GM18951 (cell line): ENCODE measurements around the gene KIAA1614.

Source experiments
- POLR2A ChIP-seq: IDR thresholded peaks from 4 replicates; pipeline ENCODE4 v1.6.1; 2011; ENCODE audit warnings: mild to moderate bottlenecking; ENCODE audit not compliant: insufficient read length, insufficient read depth; ENCODE audit errors: extremely low read depth
- in situ Hi-C: fragments of 300-500 bp; cut with MboI; formaldehyde crosslinking; loops from one replicate; pipeline ENCODE4 v1.12.0; 2022; ENCODE audit warnings: low sequenced_read_pairs, mixed read lengths, inconsistent platforms; ENCODE audit not compliant: unreplicated experiment

Gene KIAA1614

GRCh38 chr1:180946541-180947498 lies 34.1 kb downstream of the KIAA1614 start:
- no peak for TF ChIP-seq POLR2A
- in situ Hi-C loops, result no loop called here

DNA sequence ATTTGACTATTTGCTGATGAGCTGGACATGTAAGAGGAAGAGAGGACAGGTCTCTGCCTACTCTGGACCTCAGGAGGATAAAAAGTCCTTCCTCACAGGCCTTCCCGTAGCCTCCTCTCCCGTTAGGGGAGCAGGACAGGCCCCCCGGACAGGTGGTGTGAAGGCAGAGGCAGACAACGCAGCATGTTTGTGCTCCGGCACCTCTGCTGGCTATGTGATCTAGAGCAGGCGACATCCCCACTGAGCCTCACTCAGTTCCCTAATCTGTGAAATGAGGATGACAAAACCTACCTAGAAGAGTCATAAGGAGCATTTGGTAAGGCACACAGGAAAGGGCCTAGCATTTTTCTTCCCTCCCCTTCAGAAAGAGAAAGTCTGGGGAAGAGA lies 34.8 kb downstream of the KIAA1614 start:
- no peak for TF ChIP-seq POLR2A

GRCh38 chr1:180947901-180948640 lies 35.4 kb downstream of the KIAA1614 start:
- in situ Hi-C loops, result no loop called here
- no peak for TF ChIP-seq POLR2A

More for the DNA sequence above, 34.8 kb downstream of the KIAA1614 start:
- in situ Hi-C loops, result no loop called here

- no peak for TF ChIP-seq POLR2A
- in situ Hi-C loops, result no loop called here
Measured at GRCh38 chr1:180948641-180949615, 36.2 kb downstream of the KIAA1614 start.

GRCh38 chr1:180949616-180950000 lies 36.9 kb downstream of the KIAA1614 start:
- in situ Hi-C loops, result no loop called here
- TF ChIP-seq POLR2A, result no peak

GRCh38 chr1:180950321-180950720 lies 37.6 kb downstream of the KIAA1614 start:
- in situ Hi-C loops, result no loop called here
- TF ChIP-seq POLR2A, result no peak

- no peak for TF ChIP-seq POLR2A
- in situ Hi-C loops, result no loop called here
Measured at GRCh38 chr1:180951186-180951745, 38.6 kb downstream of the KIAA1614 start.

GRCh38 chr1:180951836-180952656 lies 39.3 kb downstream of the KIAA1614 start:
- TF ChIP-seq POLR2A, result no peak
- in situ Hi-C loops, result no loop called here

- TF ChIP-seq POLR2A, result no peak
- in situ Hi-C loops, result no loop called here
Measured at GRCh38 chr1:180952657-180953013, 39.9 kb downstream of the KIAA1614 start.

DNA sequence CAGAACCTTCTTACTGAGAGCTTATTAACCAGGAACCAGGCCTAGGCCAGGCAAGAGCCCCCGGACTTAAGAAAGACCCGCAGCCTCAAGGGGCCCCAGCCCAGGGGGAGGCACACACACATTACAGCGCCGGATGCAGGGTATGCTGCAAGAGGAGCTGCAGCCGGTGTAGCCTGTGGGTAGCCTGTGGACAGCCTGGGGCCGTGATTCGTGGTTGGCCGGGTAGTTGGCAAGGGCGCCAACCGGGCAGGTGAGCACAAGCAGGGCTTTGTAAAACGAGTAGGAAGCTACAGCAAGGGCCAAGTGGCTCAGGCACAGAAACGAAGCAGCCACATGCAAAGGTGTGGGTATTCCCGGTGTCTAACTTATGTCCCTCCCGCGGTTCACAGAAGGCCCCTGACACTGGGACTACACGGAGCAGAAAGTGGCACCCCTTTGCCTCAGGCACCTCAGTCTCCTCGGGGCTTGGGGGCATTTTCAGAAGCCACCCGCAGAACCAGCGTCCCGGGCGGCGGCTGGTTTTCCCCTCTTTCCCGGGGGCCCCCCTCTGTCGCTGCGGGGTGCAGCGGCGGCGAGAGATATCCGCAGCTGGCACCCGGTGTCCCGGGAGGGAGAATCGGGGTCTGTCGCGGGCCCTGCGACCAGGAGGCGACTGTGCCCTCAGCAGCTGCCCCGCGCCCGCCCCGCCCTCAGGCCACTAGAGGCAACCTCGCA lies 40.8 kb downstream of the KIAA1614 start:
- no peak for TF ChIP-seq POLR2A
- in situ Hi-C loops, result no loop called here
